Measurements from ENCODE around the gene SENP8. TPM values are rescaled to one million over a fixed set of nuclear protein-coding genes. Genes with fewer than 3 reads are reported as not detected.
"Not testable (repeated sequence)": the region's sequence is repeated elsewhere in the genome, so short reads cannot be mapped to it uniquely, and the experiment has no call there.

SENP8 gene
- total RNA-seq, 1 donor from 2014 or later: 6.1 TPM

GRCh38 chr15:72154316-72154715 is 36.1 kb downstream of the SENP8 start:
- no peak for FAIRE-seq
- no peak for DNase-seq (ENCODE audit: low spot score in 2 of 2)

GRCh38 chr15:72155003-72155621 is 36.9 kb downstream of the SENP8 start:
- DNase-seq (ENCODE audit: low spot score in 2 of 2): peak in 1 of 2 donors; percentile 47
- no peak for FAIRE-seq

- no peak for FAIRE-seq
- peak; percentile 37 to 70 for DNase-seq (ENCODE audit: low spot score in 2 of 2)
These were observed 37.7 kb downstream of the SENP8 start for GRCh38 chr15:72155635-72156616.

- DNase-seq (ENCODE audit: low spot score in 2 of 2) (no peak), FAIRE-seq (no peak)
These were observed 38.7 kb downstream of the SENP8 start for GRCh38 chr15:72156928-72157327.

- FAIRE-seq: no peak
- DNase-seq (ENCODE audit: low spot score in 2 of 2): no peak
These were observed 42.6 kb downstream of the SENP8 start for GRCh38 chr15:72160696-72161245.

- DNase-seq (ENCODE audit: low spot score in 2 of 2): no peak
- FAIRE-seq: no peak
These were observed 43.3 kb downstream of the SENP8 start for GRCh38 chr15:72161361-72162132.

GRCh38 chr15:72162569-72162968 is 44.4 kb downstream of the SENP8 start:
- no peak for FAIRE-seq
- no peak for DNase-seq (ENCODE audit: low spot score in 2 of 2)

- DNase-seq (ENCODE audit: low spot score in 2 of 2) (peak in 1 of 2 donors; percentile 35), FAIRE-seq (no peak)
These were observed 45.5 kb downstream of the SENP8 start for GRCh38 chr15:72163719-72164118.

- FAIRE-seq (no peak), DNase-seq (ENCODE audit: low spot score in 2 of 2) (no peak)
These were observed 48.7 kb downstream of the SENP8 start for GRCh38 chr15:72166716-72167417.

GRCh38 chr15:72167445-72167844 is 49.2 kb downstream of the SENP8 start:
- FAIRE-seq (no peak), DNase-seq (ENCODE audit: low spot score in 2 of 2) (no peak)

- FAIRE-seq (no peak), DNase-seq (ENCODE audit: low spot score in 2 of 2) (no peak)
These were observed 50.1 kb downstream of the SENP8 start for GRCh38 chr15:72168131-72168807.

- FAIRE-seq: no peak
- no peak for DNase-seq (ENCODE audit: low spot score in 2 of 2)
These were observed 50.6 kb downstream of the SENP8 start for GRCh38 chr15:72168808-72169190.

- DNase-seq (ENCODE audit: low spot score in 2 of 2): no peak
- FAIRE-seq: no peak
These were observed 51.2 kb downstream of the SENP8 start for GRCh38 chr15:72169236-72169920.

- FAIRE-seq (no peak), DNase-seq (ENCODE audit: low spot score in 2 of 2) (no peak)
These were observed 51.9 kb downstream of the SENP8 start for GRCh38 chr15:72169921-72170611.

- DNase-seq (ENCODE audit: low spot score in 2 of 2) (no peak), FAIRE-seq (no peak)
These were observed 52.5 kb downstream of the SENP8 start for GRCh38 chr15:72170691-72171090.

GRCh38 chr15:72171978-72172377 is 53.8 kb downstream of the SENP8 start:
- not testable (repeated sequence) for FAIRE-seq; DNase-seq (ENCODE audit: low spot score in 2 of 2)

- FAIRE-seq (no peak), DNase-seq (ENCODE audit: low spot score in 2 of 2) (no peak)
These were observed 54.6 kb downstream of the SENP8 start for GRCh38 chr15:72172796-72173195.

- DNase-seq (ENCODE audit: low spot score in 2 of 2) (no peak), FAIRE-seq (no peak)
These were observed 55.2 kb downstream of the SENP8 start for GRCh38 chr15:72173401-72173800.

All from frontal cortex (tissue), 4 donors.